GM23338 (cell line): ENCODE results near the gene FAM20C. TPM values are rescaled to one million over a fixed set of nuclear protein-coding genes. Genes with fewer than 3 reads are reported as not detected.

Source experiments
- ATAC-seq: fragments of 200-7000 bp; cut with Tn5 transposase; 3 replicates; pipeline ENCODE4 v1.9.1; 2020
- DNase-seq: peaks from one replicate; pipeline ENCODE4 v3.0.0-alpha.2; 2015; ENCODE audit warnings: low spot score
- H2AFZ ChIP-seq: fragments of 200-600 bp; sonication (generic); 2 replicates; pipeline ENCODE4 v1.8.0; 2016; ENCODE audit warnings: antibody characterized with exemption, mild to moderate bottlenecking, moderate library complexity
- H3F3A ChIP-seq: fragments of 200-600 bp; sonication (generic); replicated peaks from 2 replicates; pipeline ENCODE4 v1.8.0; 2017; ENCODE audit warnings: antibody characterized with exemption, mixed run types, low read depth
- H3K27ac ChIP-seq: fragments of 200-600 bp; sonication (generic); 2 replicates; pipeline ENCODE4 v1.6.1; 2016; ENCODE audit warnings: low read depth
- H3K27me3 ChIP-seq: fragments of 200-600 bp; sonication (generic); 2 replicates; pipeline ENCODE4 v1.8.0; 2016; ENCODE audit warnings: mild to moderate bottlenecking, mixed run types, moderate library complexity; ENCODE audit not compliant: insufficient read depth
- H3K36me3 ChIP-seq: fragments of 200-600 bp; sonication (generic); 2 replicates; pipeline ENCODE4 v1.8.0; 2016; ENCODE audit warnings: mild to moderate bottlenecking; ENCODE audit not compliant: insufficient read depth
- H3K4me1 ChIP-seq: fragments of 200-600 bp; sonication (generic); 2 replicates; pipeline ENCODE4 v1.8.0; 2016; ENCODE audit warnings: mild to moderate bottlenecking, moderate library complexity; ENCODE audit not compliant: insufficient read depth
- H3K4me2 ChIP-seq: fragments of 200-600 bp; sonication (generic); 2 replicates; pipeline ENCODE4 v1.7.1; 2017; ENCODE audit warnings: mixed run types
- H3K4me3 ChIP-seq: fragments of 200-600 bp; sonication (generic); 2 replicates; pipeline ENCODE4 v1.6.1; 2016; ENCODE audit warnings: mixed run types
- H3K79me2 ChIP-seq: fragments of 200-600 bp; sonication (generic); replicated peaks from 2 replicates; pipeline ENCODE4 v1.8.0; 2017; ENCODE audit warnings: mild to moderate bottlenecking; ENCODE audit not compliant: insufficient read depth
- H3K9me2 ChIP-seq: fragments of 200-600 bp; sonication (generic); 2 replicates; pipeline ENCODE4 v1.8.0; 2017; ENCODE audit not compliant: insufficient read depth
- H4K20me1 ChIP-seq: fragments of 200-600 bp; sonication (generic); replicated peaks from 2 replicates; pipeline ENCODE4 v1.8.0; 2017; ENCODE audit warnings: mild to moderate bottlenecking; ENCODE audit not compliant: insufficient read depth
- H3K27ac Mint-ChIP-seq: 2 replicates; pipeline ENCODE4 v1.8.0; 2020; ENCODE audit warnings: inconsistent platforms, mild to moderate bottlenecking, moderate library complexity, mixed read lengths
- H3K27me3 Mint-ChIP-seq: 3 replicates; pipeline ENCODE4 v1.8.0; 2022; ENCODE audit warnings: low read depth, mild to moderate bottlenecking, moderate library complexity, mixed read lengths, inconsistent platforms; ENCODE audit not compliant: insufficient read depth, poor library complexity
- H3K36me3 Mint-ChIP-seq: 3 replicates; pipeline ENCODE4 v1.8.0; 2021; ENCODE audit warnings: low read depth, mild to moderate bottlenecking, inconsistent platforms, moderate library complexity, mixed read lengths
- H3K4me1 Mint-ChIP-seq: 3 replicates; pipeline ENCODE4 v1.8.0; 2020; ENCODE audit warnings: mild to moderate bottlenecking, inconsistent platforms, mixed read lengths
- H3K4me3 Mint-ChIP-seq: 3 replicates; pipeline ENCODE4 v1.8.0; 2021; ENCODE audit warnings: moderate library complexity, mild to moderate bottlenecking, inconsistent platforms, mixed read lengths
- H3K9me3 Mint-ChIP-seq: 3 replicates; pipeline ENCODE4 v1.8.0; 2020; ENCODE audit warnings: moderate library complexity, mild to moderate bottlenecking, inconsistent platforms, mixed read lengths
- CREB1 ChIP-seq: fragments of 250-450 bp; sonication (Bioruptor Pico); IDR thresholded peaks from 2 replicates; pipeline ENCODE4 v1.5.0; 2020; ENCODE audit warnings: low read depth, mild to moderate bottlenecking, moderate library complexity
- EZH2 ChIP-seq: fragments of 200-600 bp; sonication (generic); IDR thresholded peaks from one replicate; pipeline ENCODE4 v1.8.0; 2017; ENCODE audit warnings: antibody characterized with exemption, mild to moderate bottlenecking, low read depth; ENCODE audit not compliant: unreplicated experiment
- EZH2phosphoT487 ChIP-seq: fragments of 200-600 bp; sonication (generic); IDR thresholded peaks from one replicate; pipeline ENCODE4 v1.8.1; 2018; ENCODE audit warnings: antibody characterized with exemption; ENCODE audit not compliant: unreplicated experiment
- JUNB ChIP-seq: IDR thresholded peaks from one replicate; pipeline ENCODE4 v1.6.1; 2016; ENCODE audit warnings: antibody characterized with exemption; ENCODE audit not compliant: unreplicated experiment
- NANOG ChIP-seq: IDR thresholded peaks from 2 replicates; pipeline ENCODE4 v1.6.1; 2016; ENCODE audit warnings: antibody characterized with exemption, borderline replicate concordance
- ZNF114 ChIP-seq: fragments of 250-450 bp; sonication (Bioruptor Pico); IDR thresholded peaks from 2 replicates; pipeline ENCODE4 v1.5.0; 2020; ENCODE audit warnings: mild to moderate bottlenecking, moderate library complexity
- ZNF331 ChIP-seq: fragments of 250-450 bp; sonication (Bioruptor Pico); IDR thresholded peaks from 2 replicates; pipeline ENCODE4 v1.5.0; 2020; ENCODE audit warnings: low read depth, mild to moderate bottlenecking, moderate library complexity
- long read RNA-seq: library from polyadenylated mRNA; unstranded; transcript quantifications from one replicate; pipeline ENCODE4 v2.0.0, GENCODE V29; 2020; ENCODE audit not compliant: unreplicated experiment
- polyA plus RNA-seq: library from polyadenylated mRNA; unstranded; fragments of >200 nt; fragmentation: Nextera tagmentation; extraction: Ambion mirVana; gene quantifications from 2 replicates; pipeline ENCODE4 v1.2.1, GENCODE V29; 2016
- total RNA-seq: library from RNA; depleted of rRNA; stranded (reverse); fragments of >200 nt; shearing (Covaris generic); gene quantifications from 2 replicates; pipeline ENCODE4 v1.2.3, GENCODE V29; 2014; rRNA removed
- TF ChIP-seq, protein P1 (sequence below): IDR thresholded peaks from one replicate; pipeline ENCODE4 v1.6.1; 2018; ENCODE audit warnings: antibody characterized with exemption; ENCODE audit not compliant: unreplicated experiment
- TF ChIP-seq, protein P2 (sequence below), 2 experiments: fragments of 200-600 bp in 1 of 2; sonication (generic) in 1 of 2; conservative IDR thresholded peaks; 2 replicates each; pipeline versions ENCODE4 v1.5.1 to v1.6.1; 2016 to 2017; ENCODE audit warnings: antibody characterized with exemption in 2 of 2, low read depth in 2 of 2, mild to moderate bottlenecking in 2 of 2, moderate library complexity in 1 of 2

The FAM20C gene
- total RNA-seq (24.8 and 26.8 TPM in 2 replicates), polyA plus RNA-seq (7.6 and 8.0 TPM in 2 replicates)
- long read RNA-seq, partial matches to known transcripts, result 0 of 2 reads
- long read RNA-seq, other reads (novel, unspliced or antisense), result 2 of 2 reads

DNA sequence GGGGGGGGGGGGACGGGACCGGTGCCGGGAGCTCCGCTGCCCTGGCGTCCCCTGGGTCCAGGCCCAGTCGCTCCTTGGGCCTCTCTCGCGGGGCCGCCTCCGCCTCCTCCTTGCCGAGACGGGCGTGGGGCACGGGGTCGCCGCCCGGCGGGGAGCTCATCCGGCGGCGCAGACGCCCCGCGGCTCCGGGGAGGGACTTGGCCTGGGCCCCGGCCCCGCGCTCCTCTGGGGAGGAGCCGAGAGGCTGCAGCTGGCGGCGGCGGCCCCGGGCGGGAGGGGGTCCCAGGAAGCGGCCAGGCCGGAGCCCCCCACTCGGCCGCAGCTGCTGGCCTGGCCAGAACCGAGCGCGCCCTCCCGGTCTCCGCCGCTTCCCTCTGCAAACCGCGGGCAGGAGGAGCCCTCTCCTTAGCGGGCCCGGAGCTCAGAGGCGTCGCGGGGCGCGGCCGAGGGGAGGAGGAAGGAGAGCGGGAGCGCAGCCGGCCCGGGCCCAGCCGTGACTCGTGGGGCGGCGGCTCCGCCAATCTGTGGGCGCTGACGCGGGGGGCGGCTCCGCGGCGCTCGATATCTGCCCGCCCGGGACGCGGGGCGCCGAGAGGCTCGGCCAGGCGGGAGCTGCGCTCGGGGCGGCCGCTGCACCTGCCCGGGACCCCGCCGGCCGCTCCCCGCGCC is at the start of gene FAM20C:
TSS of gene FAM20C (plus strand) at position 591 of the 669 bp plus-strand sequence. CDS start 629 bp downstream, outside the sequence.
- Histone ChIP-seq H3K4me2 (peak within 1 kb of the TSS; percentile 96), H3K27me3 (no peaks in the 10 kb centered on the region), H3K9me2 (no peaks in the 10 kb centered on the region), H3K36me3 (0 out of 2 replicates have a peak, but pooled peaks cover 4% of the 10 kb centered on the region), H3K4me3 (peak within 1 kb of the TSS; percentile 84), H2AFZ (no peak within 1 kb of the TSS), H4K20me1 (0 out of 2 replicates have a peak, but pooled peaks cover 4% of the 10 kb centered on the region), H3K79me2 (peaks cover 33% of the 10 kb centered on the region), H3K4me1 (peaks cover 24% of the 10 kb centered on the region), H3F3A (peaks cover 10% of the 10 kb centered on the region; the same call in 1 of the 2 replicates), H3K27ac (no peak within 1 kb of the TSS)
- ATAC-seq (peak; percentile 24), DNase-seq (peak; percentile 66)
- Mint-ChIP-seq H3K4me1 (peaks cover 67% of the 10 kb centered on the region), H3K4me3 (peak within 1 kb of the TSS; percentile 87), H3K9me3 (0 out of 3 replicates have a peak, but pooled peaks cover 5% of the 10 kb centered on the region), H3K27ac (no peak within 1 kb of the TSS), H3K36me3 (peaks cover 33% of the 10 kb centered on the region), H3K27me3 (peaks cover 32% of the 10 kb centered on the region)
- TF ChIP-seq, protein P1, sequence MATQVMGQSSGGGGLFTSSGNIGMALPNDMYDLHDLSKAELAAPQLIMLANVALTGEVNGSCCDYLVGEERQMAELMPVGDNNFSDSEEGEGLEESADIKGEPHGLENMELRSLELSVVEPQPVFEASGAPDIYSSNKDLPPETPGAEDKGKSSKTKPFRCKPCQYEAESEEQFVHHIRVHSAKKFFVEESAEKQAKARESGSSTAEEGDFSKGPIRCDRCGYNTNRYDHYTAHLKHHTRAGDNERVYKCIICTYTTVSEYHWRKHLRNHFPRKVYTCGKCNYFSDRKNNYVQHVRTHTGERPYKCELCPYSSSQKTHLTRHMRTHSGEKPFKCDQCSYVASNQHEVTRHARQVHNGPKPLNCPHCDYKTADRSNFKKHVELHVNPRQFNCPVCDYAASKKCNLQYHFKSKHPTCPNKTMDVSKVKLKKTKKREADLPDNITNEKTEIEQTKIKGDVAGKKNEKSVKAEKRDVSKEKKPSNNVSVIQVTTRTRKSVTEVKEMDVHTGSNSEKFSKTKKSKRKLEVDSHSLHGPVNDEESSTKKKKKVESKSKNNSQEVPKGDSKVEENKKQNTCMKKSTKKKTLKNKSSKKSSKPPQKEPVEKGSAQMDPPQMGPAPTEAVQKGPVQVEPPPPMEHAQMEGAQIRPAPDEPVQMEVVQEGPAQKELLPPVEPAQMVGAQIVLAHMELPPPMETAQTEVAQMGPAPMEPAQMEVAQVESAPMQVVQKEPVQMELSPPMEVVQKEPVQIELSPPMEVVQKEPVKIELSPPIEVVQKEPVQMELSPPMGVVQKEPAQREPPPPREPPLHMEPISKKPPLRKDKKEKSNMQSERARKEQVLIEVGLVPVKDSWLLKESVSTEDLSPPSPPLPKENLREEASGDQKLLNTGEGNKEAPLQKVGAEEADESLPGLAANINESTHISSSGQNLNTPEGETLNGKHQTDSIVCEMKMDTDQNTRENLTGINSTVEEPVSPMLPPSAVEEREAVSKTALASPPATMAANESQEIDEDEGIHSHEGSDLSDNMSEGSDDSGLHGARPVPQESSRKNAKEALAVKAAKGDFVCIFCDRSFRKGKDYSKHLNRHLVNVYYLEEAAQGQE, result no peak
- TF ChIP-seq EZH2phosphoT487 (no peak), EZH2 (no peak), ZNF331 (no peak), CREB1 (CRISPR knock-in tag) (no peak), ZNF114 (CRISPR knock-in tag) (no peak), NANOG (no peak), JUNB (no peak)
- TF ChIP-seq, protein P2, sequence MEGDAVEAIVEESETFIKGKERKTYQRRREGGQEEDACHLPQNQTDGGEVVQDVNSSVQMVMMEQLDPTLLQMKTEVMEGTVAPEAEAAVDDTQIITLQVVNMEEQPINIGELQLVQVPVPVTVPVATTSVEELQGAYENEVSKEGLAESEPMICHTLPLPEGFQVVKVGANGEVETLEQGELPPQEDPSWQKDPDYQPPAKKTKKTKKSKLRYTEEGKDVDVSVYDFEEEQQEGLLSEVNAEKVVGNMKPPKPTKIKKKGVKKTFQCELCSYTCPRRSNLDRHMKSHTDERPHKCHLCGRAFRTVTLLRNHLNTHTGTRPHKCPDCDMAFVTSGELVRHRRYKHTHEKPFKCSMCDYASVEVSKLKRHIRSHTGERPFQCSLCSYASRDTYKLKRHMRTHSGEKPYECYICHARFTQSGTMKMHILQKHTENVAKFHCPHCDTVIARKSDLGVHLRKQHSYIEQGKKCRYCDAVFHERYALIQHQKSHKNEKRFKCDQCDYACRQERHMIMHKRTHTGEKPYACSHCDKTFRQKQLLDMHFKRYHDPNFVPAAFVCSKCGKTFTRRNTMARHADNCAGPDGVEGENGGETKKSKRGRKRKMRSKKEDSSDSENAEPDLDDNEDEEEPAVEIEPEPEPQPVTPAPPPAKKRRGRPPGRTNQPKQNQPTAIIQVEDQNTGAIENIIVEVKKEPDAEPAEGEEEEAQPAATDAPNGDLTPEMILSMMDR (conservative IDR thresholded peaks at IDR 0.05; ENCODE audit: low read depth in 2 of 2), result no peak
